Epithelial cell of prostate (primary cell): ENCODE data around the gene TAF11L12.
"Not testable (repeated sequence)": the region's sequence is repeated elsewhere in the genome, so short reads cannot be mapped to it uniquely, and the experiment has no call there.

Experiments used
- DNase-seq: peaks from one replicate; pipeline ENCODE4 v3.0.0-alpha.2; 2011; ENCODE audit warnings: low read depth, low spot score
- H3K27ac ChIP-seq: fragments of 450-650 bp; 2 replicates; pipeline ENCODE4 v1.5.1; 2017; ENCODE audit warnings: mild to moderate bottlenecking

Gene TAF11L12

GRCh38 chr5:17610092-17610491 lies at the start of gene TAF11L12:
TSS of gene TAF11L12 (plus strand) at chr5:17610392.
- not testable (repeated sequence) for DNase-seq, H3K27ac ChIP-seq

DNA sequence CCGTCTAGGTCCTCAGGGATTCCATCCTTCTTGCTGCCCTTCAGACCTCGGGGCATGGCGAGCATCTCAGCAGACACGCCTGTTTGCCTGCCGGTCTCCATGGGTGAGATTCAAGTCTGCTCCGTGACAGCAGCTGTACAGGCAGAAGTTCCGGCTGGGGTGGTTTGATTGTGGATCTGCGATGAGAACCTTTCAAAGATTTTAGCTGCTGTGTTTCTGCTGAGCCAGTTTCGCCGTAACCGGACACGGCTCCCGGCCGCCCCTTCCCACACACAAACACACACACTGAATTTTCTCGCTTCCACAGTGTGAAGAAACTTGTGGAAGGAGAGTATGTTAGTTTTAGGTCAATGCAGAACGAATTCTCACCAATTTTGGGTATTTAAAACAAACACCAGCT lies 24.5 kb upstream of the TAF11L12 start, which contains the start of gene TAF11L7:
Gene TAF11L7 (minus strand): TSS at position 101 of the 400 bp plus-strand sequence.
- not testable (repeated sequence) for DNase-seq

GRCh38 chr5:17590860-17591259 lies 19.3 kb upstream of the TAF11L12 start, which contains the start of gene TAF11L8:
TSS of gene TAF11L8 (minus strand) at chr5:17590960.
- not testable (repeated sequence) for DNase-seq, H3K27ac ChIP-seq

More for the DNA sequence above, 24.5 kb upstream of the TAF11L12 start, which contains the start of gene TAF11L7:
- H3K27ac ChIP-seq, result not testable (repeated sequence)

DNA sequence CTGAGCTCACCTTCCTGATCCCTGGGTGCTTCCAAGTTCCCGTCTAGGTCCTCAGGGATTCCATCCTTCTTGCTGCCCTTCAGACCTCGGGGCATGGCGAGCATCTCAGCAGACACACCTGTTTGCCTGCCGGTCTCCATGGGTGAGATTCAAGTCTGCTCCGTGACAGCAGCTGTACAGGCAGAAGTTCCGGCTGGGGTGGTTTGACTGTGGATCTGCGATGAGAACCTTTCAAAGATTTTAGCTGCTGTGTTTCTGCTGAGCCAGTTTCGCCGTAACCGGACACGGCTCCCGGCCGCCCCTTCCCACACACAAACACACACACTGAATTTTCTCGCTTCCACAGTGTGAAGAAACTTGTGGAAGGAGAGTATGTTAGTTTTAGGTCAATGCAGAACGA lies 15.9 kb upstream of the TAF11L12 start, which contains the start of gene TAF11L9:
Gene TAF11L9 (minus strand): TSS at position 140 of the 400 bp plus-strand sequence.
- DNase-seq, H3K27ac ChIP-seq: not testable (repeated sequence)

GRCh38 chr5:17597728-17598127 lies 12.5 kb upstream of the TAF11L12 start, which contains the start of gene TAF11L10:
TSS of gene TAF11L10 (minus strand) at chr5:17597828.
- not testable (repeated sequence) for DNase-seq

GRCh38 chr5:17603880-17604279 lies 6.3 kb upstream of the TAF11L12 start, which contains the start of gene TAF11L11:
TSS of gene TAF11L11 (plus strand) at chr5:17604183.
- DNase-seq, H3K27ac ChIP-seq: not testable (repeated sequence)

More at GRCh38 chr5:17597728-17598127, 12.5 kb upstream of the TAF11L12 start, which contains the start of gene TAF11L10:
- H3K27ac ChIP-seq, result not testable (repeated sequence)

DNA sequence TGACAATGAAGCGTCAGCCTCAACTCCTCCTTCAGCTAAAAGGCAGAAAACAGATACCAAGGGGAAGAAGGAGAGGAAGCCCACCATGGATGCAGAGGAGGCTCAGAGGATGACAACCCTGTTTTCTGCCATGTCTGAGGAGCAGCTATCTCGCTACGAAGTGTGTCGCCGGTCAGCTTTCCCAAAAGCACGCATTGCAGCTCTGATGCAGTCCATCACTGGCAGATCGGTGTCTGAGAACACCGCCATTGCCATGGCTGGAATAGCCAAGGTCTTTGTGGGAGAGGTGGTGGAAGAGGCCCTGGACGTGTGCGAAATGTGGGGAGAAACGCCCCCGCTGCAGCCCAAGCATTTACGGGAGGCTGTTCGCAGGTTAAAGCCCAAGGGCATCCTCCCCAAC lies 5.2 kb upstream of the TAF11L12 start:
- H3K27ac ChIP-seq, result no peak overlapping the region
- DNase-seq, result no peak

- not testable (repeated sequence) for H3K27ac ChIP-seq
Measured at GRCh38 chr5:17607461-17607860, 2.7 kb upstream of the TAF11L12 start.

GRCh38 chr5:17614872-17615605 lies 4.8 kb downstream of the TAF11L12 start:
- H3K27ac ChIP-seq, result no peak overlapping the region
- DNase-seq, result no peak

More at GRCh38 chr5:17607461-17607860, 2.7 kb upstream of the TAF11L12 start:
- DNase-seq, result not testable (repeated sequence)

DNA sequence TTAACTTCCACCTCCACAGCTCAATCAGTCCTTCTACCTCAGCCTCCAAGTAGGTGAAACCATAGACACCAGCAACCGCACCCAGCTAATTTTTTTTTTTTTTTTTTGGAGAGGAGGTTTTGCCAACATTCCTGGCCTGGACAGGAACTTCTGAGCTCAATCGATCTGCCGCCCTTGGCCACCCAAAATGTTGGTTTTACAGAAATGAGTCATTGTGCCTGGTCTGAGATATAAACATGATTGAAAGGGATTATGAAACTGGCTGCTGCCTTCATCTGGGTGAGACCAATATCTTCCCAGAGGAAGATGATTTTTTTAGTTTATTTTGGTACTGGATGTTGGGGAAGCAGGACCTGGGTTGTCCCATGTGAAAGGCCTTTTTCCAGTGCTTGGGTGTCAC lies 9.2 kb downstream of the TAF11L12 start:
- DNase-seq, result no peak
- H3K27ac ChIP-seq, result no peak overlapping the region

- no peak overlapping the region for H3K27ac ChIP-seq
- no peak for DNase-seq
Measured at GRCh38 chr5:17620627-17621026, 10.4 kb downstream of the TAF11L12 start.

- H3K27ac ChIP-seq, result no peak overlapping the region
Measured at GRCh38 chr5:17625686-17626085, 15.5 kb downstream of the TAF11L12 start.

DNA sequence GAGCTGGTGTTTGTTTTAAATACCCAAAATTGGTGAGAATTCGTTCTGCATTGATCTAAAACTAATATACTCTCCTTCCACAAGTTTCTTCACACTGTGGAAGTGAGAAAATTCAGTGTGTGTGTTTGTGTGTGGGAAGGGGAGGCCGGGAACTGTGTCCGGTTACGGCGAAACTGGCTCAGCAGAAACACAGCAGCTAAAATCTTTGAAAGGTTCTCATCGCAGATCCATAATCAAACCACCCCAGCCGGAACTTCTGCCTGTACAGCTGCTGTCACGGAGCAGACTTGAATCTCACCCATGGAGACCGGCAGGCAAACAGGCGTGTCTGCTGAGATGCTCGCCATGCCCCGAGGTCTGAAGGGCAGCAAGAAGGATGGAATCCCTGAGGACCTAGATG lies 21.6 kb downstream of the TAF11L12 start, which contains the start of gene TAF11L13:
Gene TAF11L13 (plus strand): TSS at position 301 of the 400 bp plus-strand sequence.
- H3K27ac ChIP-seq, DNase-seq: not testable (repeated sequence)

More at GRCh38 chr5:17625686-17626085, 15.5 kb downstream of the TAF11L12 start:
- DNase-seq, result no peak

DNA sequence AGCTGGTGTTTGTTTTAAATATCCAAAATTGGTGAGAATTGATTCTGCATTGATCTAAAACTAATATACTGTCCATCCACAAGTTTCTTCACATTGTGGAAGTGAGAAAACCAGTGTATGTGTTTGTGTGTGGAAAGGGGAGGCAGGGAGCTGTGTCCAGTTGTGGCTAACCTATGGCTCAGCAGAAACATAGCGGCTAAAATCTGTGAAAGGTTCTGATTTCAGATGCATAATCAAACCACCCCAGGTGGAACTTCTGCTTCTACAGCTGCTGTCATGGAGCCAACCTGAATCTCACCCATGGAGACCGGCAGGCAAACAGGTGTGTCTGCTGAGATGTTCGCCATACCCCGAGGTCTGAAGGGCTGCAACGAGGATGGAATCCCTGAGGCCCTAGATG lies 24.0 kb downstream of the TAF11L12 start, which contains the start of gene TAF11L14:
Gene TAF11L14 (plus strand): TSS at position 301 of the 400 bp plus-strand sequence.
- no peak for DNase-seq
- no peak within 1 kb of the TSS for H3K27ac ChIP-seq

GRCh38 chr5:17649232-17649631 lies 39.0 kb downstream of the TAF11L12 start:
- H3K27ac ChIP-seq, DNase-seq: not testable (repeated sequence)

DNA sequence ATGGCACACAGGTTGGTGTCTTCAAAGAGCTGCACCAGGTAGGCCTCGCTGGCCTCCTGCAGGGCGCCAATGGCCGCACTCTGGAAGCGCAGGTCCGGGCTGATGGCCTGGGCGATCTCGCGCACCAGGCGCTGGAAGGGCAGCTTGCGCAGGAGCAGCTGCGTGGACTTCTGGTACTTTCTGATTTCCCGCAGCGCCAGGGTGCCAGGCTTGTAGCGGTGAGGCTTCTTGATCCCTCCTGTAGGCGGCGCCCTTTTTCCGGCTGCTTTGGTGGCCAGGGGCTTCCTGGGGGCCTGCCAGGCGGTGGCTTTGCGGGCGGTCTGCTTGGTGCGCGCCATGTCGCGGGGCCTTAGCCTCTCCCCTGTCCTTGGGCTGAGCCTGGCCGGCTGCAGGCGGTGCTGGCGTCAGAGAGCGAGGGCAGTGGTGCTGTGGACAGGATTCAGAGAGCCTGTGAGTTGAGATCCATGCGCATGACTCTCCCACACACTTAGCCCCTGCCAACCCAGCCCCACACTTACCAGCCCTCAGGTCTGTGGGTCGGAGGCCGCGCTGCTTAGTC lies 45.1 kb downstream of the TAF11L12 start:
- not testable (repeated sequence) for DNase-seq, H3K27ac ChIP-seq

DNA sequence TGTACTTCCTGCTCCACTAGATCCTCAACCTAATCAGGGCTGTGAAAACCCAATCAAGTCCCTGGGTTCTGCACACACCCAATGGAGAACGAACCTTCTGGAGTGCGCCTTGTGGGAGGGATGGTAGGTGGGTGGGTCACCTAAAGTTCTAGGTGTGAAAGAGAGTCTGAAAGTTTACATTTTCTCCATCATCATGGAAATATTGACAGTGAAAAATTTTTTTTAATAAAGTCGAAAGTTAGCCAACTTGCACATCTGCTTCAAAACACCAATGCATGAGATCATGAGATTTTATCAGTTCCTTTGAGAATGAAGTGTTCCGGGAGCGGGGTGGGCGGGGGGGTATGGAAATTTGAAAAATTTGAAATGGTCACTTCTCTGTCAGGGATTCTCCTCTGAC lies 45.7 kb downstream of the TAF11L12 start:
- no peak overlapping the region for H3K27ac ChIP-seq

More for the DNA sequence above, 45.7 kb downstream of the TAF11L12 start:
- no peak for DNase-seq
